H9 (cell line): ENCODE data around the gene HMMR. TPM values are rescaled to one million over a fixed set of nuclear protein-coding genes. Genes with fewer than 3 reads are reported as not detected.

Experiments
- DNase-seq: peaks from one replicate; pipeline ENCODE4 v3.0.0-alpha.2; 2017
- H2AFZ ChIP-seq: one replicate; pipeline ENCODE4 v1.6.1; 2013; ENCODE audit warnings: mild to moderate bottlenecking, low read length, control low read depth, moderate library complexity
- H2AK5ac ChIP-seq: 2 replicates; pipeline ENCODE4 v1.6.1; 2013; ENCODE audit warnings: low read length, control low read depth, mixed read lengths; ENCODE audit not compliant: insufficient read length
- H2BK120ac ChIP-seq: one replicate; pipeline ENCODE4 v1.6.1; 2013; ENCODE audit warnings: low read depth, mild to moderate bottlenecking, low read length, control low read depth, inconsistent platforms; ENCODE audit not compliant: poor library complexity, severe bottlenecking
- H2BK12ac ChIP-seq: 2 replicates; pipeline ENCODE4 v1.6.1; 2013; ENCODE audit warnings: low read length, control low read depth, mixed read lengths, low read depth; ENCODE audit not compliant: insufficient read length
- H2BK15ac ChIP-seq: 2 replicates; pipeline ENCODE4 v1.6.1; 2013; ENCODE audit warnings: low read depth, low read length, control low read depth
- H2BK20ac ChIP-seq: one replicate; pipeline ENCODE4 v1.6.1; 2013; ENCODE audit warnings: low read depth, mild to moderate bottlenecking, low read length, control low read depth, inconsistent platforms; ENCODE audit not compliant: poor library complexity, severe bottlenecking
- H2BK5ac ChIP-seq: 2 replicates; pipeline ENCODE4 v1.6.1; 2013; ENCODE audit warnings: low read length, control low read depth, mixed read lengths; ENCODE audit not compliant: insufficient read length
- H3K14ac ChIP-seq: 2 replicates; pipeline ENCODE4 v1.6.1; 2013; ENCODE audit warnings: low read length, control low read depth; ENCODE audit not compliant: insufficient read depth
- H3K18ac ChIP-seq: 2 replicates; pipeline ENCODE4 v1.6.1; 2013; ENCODE audit warnings: low read depth, mild to moderate bottlenecking, mixed read lengths, low read length, control low read depth; ENCODE audit not compliant: insufficient read length
- H3K23ac ChIP-seq: 2 replicates; pipeline ENCODE4 v1.6.1; 2013; ENCODE audit warnings: low read length, control low read depth, mixed read lengths, low read depth; ENCODE audit not compliant: insufficient read length
- H3K23me2 ChIP-seq: 2 replicates; pipeline ENCODE4 v1.6.1; 2013; ENCODE audit warnings: low read depth, mild to moderate bottlenecking, mixed read lengths, low read length, control low read depth; ENCODE audit not compliant: insufficient read length, poor library complexity, severe bottlenecking
- H3K27ac ChIP-seq: 2 replicates; pipeline ENCODE4 v1.5.1; 2013; ENCODE audit warnings: low read length, control low read depth, mixed read lengths, low read depth; ENCODE audit not compliant: insufficient read length
- H3K27me3 ChIP-seq: 2 replicates; pipeline ENCODE4 v1.6.1; 2013; ENCODE audit warnings: low read length, control low read depth, inconsistent platforms; ENCODE audit not compliant: insufficient read depth
- H3K4ac ChIP-seq: 2 replicates; pipeline ENCODE4 v1.6.1; 2013; ENCODE audit warnings: low read depth, mild to moderate bottlenecking, control low read depth, inconsistent platforms, low read length, moderate library complexity
- H3K4me1 ChIP-seq: 2 replicates; pipeline ENCODE4 v1.6.1; 2013; ENCODE audit warnings: low read length, control low read depth, inconsistent platforms; ENCODE audit not compliant: insufficient read depth
- H3K4me2 ChIP-seq: 2 replicates; pipeline ENCODE4 v1.6.1; 2013; ENCODE audit warnings: low read length, control low read depth, mixed read lengths; ENCODE audit not compliant: insufficient read length, insufficient read depth
- H3K56ac ChIP-seq: 2 replicates; pipeline ENCODE4 v1.6.1; 2013; ENCODE audit warnings: low read depth, mild to moderate bottlenecking, mixed read lengths, low read length, control low read depth; ENCODE audit not compliant: insufficient read length
- H3K79me1 ChIP-seq: 2 replicates; pipeline ENCODE4 v1.6.1; 2013; ENCODE audit warnings: low read depth, mild to moderate bottlenecking, moderate library complexity, low read length, control low read depth, inconsistent platforms; ENCODE audit not compliant: insufficient read depth, poor library complexity, severe bottlenecking
- H3K79me2 ChIP-seq: 2 replicates; pipeline ENCODE4 v1.6.1; 2013; ENCODE audit warnings: low read length, control low read depth, inconsistent platforms; ENCODE audit not compliant: insufficient read depth
- H3K9ac ChIP-seq: 2 replicates; pipeline ENCODE4 v1.6.1; 2013; ENCODE audit warnings: low read length, control low read depth, mixed read lengths; ENCODE audit not compliant: insufficient read length; ENCODE audit errors: extremely low read depth
- H3K9me3 ChIP-seq: one replicate; pipeline ENCODE4 v1.6.1; 2013; ENCODE audit warnings: low read depth, low read length, inconsistent platforms; ENCODE audit not compliant: control insufficient read depth
- H3T11ph ChIP-seq: one replicate; pipeline ENCODE4 v1.6.1; 2013; ENCODE audit warnings: mild to moderate bottlenecking, low read length, control low read depth, inconsistent platforms
- H4K20me1 ChIP-seq: one replicate; pipeline ENCODE4 v1.6.1; 2013; ENCODE audit not compliant: control insufficient read depth, insufficient read length, insufficient read depth
- H4K5ac ChIP-seq: 2 replicates; pipeline ENCODE4 v1.6.1; 2013; ENCODE audit warnings: low read depth, mild to moderate bottlenecking, mixed read lengths, low read length, control low read depth; ENCODE audit not compliant: insufficient read length
- H4K8ac ChIP-seq: replicated peaks from 2 replicates; pipeline ENCODE4 v1.6.1; 2013; ENCODE audit warnings: low read length, control low read depth, mixed read lengths, low read depth; ENCODE audit not compliant: insufficient read length
- H4K91ac ChIP-seq: 2 replicates; pipeline ENCODE4 v1.6.1; 2013; ENCODE audit warnings: low read depth, mild to moderate bottlenecking, moderate library complexity, mixed read lengths, low read length, control low read depth; ENCODE audit not compliant: insufficient read length
- H3K27ac Mint-ChIP-seq, 3 experiments: 2 replicates in 2 of 3; 3 replicates in 1 of 3; pipeline ENCODE4 v1.8.0; 2020 to 2021; ENCODE audit warnings: mixed read lengths in 3 of 3, mild to moderate bottlenecking in 1 of 3, moderate library complexity in 1 of 3
- H3K27me3 Mint-ChIP-seq: 2 replicates; pipeline ENCODE4 v1.8.0; 2021; ENCODE audit warnings: low read depth, mild to moderate bottlenecking, moderate library complexity, mixed read lengths
- H3K36me3 Mint-ChIP-seq, 3 experiments: 2 replicates in 2 of 3; 3 replicates in 1 of 3; pipeline ENCODE4 v1.8.0; 2020 to 2021; ENCODE audit warnings: low read depth in 3 of 3, mixed read lengths in 3 of 3; ENCODE audit not compliant: insufficient read depth in 1 of 3
- H3K4me1 Mint-ChIP-seq, 2 experiments: 2 replicates each; pipeline ENCODE4 v1.8.0; 2020; ENCODE audit warnings: mixed read lengths in 2 of 2
- H3K4me3 Mint-ChIP-seq, 2 experiments: 2 replicates in 1 of 2; 3 replicates in 1 of 2; pipeline ENCODE4 v1.8.0; 2020 to 2021; ENCODE audit warnings: mild to moderate bottlenecking in 2 of 2, mixed read lengths in 2 of 2, moderate library complexity in 1 of 2
- H3K9me3 Mint-ChIP-seq, 2 experiments: 2 replicates in 1 of 2; 3 replicates in 1 of 2; pipeline ENCODE4 v1.8.0; 2020; ENCODE audit warnings: mild to moderate bottlenecking in 2 of 2, mixed read lengths in 2 of 2, moderate library complexity in 1 of 2
- CTCF ChIP-seq: fragments of 200-600 bp; sonication (generic); conservative IDR thresholded peaks from 3 replicates; pipeline ENCODE4 v1.8.0; 2021; ENCODE audit warnings: antibody characterized with exemption, mild to moderate bottlenecking
- WGBS: extraction: QIAGEN DNeasy Blood & Tissue Kit; methylation state at CpG from one replicate; pipeline ENCODE4 v1.1.7; 2013; ENCODE audit warnings: missing lambda C conversion rate, low lambda C conversion rate, mixed read lengths; ENCODE audit not compliant: insufficient read length; ENCODE audit errors: extremely low coverage; 5-methylcytosine and 5-hydroxymethylcytosine counted together
- total RNA-seq: library from RNA; stranded (reverse); gene quantifications from 2 replicates; pipeline ENCODE4 v1.2.1, GENCODE V29; 2021

The HMMR gene
- total RNA-seq, 1 experiment from 2014 or later = 36.2 TPM

GRCh38 chr5:163437011-163437308 is 23.5 kb upstream of the HMMR start:
- peaks cover 43 to 46% of the 10 kb centered on the region in 2 experiments for H3K4me1 Mint-ChIP-seq
- no peak overlapping the region for H2AFZ ChIP-seq

More at GRCh38 chr5:163437011-163437308, 23.5 kb upstream of the HMMR start:
- H3K27ac Mint-ChIP-seq = peak overlapping the region; percentile 49 to 79 (median 70); a peak in 6 of 7 replicates
- Histone ChIP-seq H3K9me3 (no peaks in the 10 kb centered on the region), H3K23me2 (peaks cover 4% of the 10 kb centered on the region), H4K20me1 (no peaks in the 10 kb centered on the region), H3K4me1 (peaks cover 3% of the 10 kb centered on the region; the same call in 1 of the 2 replicates), H3K23ac (no peak overlapping the region), H2AK5ac (no peak overlapping the region), H4K91ac (no peak overlapping the region), H3K9ac (no peak overlapping the region), H3K4ac (no peak overlapping the region), H3K79me2 (peaks cover 15% of the 10 kb centered on the region), H3K56ac (no peak overlapping the region), H3K27me3 (no peaks in the 10 kb centered on the region), H3K27ac (no peak overlapping the region), H3K79me1 (no peaks in the 10 kb centered on the region), H3T11ph (no peak overlapping the region), H2BK120ac (no peak overlapping the region), H4K8ac (no peak overlapping the region), H3K14ac (no peak overlapping the region), H2BK15ac (no peak overlapping the region), H2BK20ac (no peak overlapping the region), H3K18ac (no peak overlapping the region), H4K5ac (no peak overlapping the region), H3K4me2 (peak overlapping the region; percentile 56), H2BK5ac (no peak overlapping the region), H2BK12ac (no peak overlapping the region)
- WGBS = no CpG with 5 or more reads among the region's 6 CpGs
- H3K4me3 Mint-ChIP-seq = peak overlapping the region; percentile 93 to 95
- no peak for DNase-seq
- peaks cover 23 to 38% (median 38%) of the 10 kb centered on the region in 3 experiments for H3K36me3 Mint-ChIP-seq
- no peaks in the 10 kb centered on the region for H3K27me3 Mint-ChIP-seq
- H3K9me3 Mint-ChIP-seq = no peaks in the 10 kb centered on the region
- TF ChIP-seq CTCF = no peak
